ENCODE results near the gene AKT1.
"Not testable (repeated sequence)": the region's sequence is repeated elsewhere in the genome, so short reads cannot be mapped to it uniquely, and the experiment has no call there.

AKT1 gene

GRCh38 chr14:104734991-104735779, 60.4 kb downstream of the AKT1 start:
- DNase-seq: no peak

- no peak for DNase-seq
These were observed 61.0 kb downstream of the AKT1 start for GRCh38 chr14:104734601-104734990.

DNA sequence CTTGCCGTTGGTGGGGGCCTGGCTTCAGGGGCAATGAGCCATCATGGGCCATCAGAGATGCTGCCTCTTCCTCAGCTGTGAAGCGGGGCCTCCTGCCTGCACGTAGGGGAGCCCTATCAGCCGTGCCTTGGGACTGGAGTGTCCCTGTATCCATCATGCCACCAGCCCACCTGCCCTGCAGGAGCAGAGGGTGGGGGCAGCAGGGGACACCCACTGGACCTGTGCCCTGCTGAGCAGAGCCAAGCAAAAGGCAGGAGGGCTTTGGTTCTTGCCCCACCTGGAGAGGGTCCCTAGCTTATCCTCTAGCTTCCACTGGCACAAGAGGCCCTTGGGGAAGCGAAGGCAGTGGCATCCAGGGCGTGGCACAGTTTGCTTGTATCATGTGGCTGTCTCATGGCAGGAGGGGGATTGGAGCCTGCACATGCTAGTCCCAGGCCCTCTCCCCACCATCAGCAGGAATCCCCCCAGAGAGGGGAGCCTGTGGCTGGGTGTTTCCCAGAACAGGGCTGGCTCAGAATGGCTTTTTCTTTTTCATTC, 61.4 kb downstream of the AKT1 start:
- DNase-seq: no peak

GRCh38 chr14:104732931-104733681, 62.4 kb downstream of the AKT1 start:
- no peak for DNase-seq

DNA sequence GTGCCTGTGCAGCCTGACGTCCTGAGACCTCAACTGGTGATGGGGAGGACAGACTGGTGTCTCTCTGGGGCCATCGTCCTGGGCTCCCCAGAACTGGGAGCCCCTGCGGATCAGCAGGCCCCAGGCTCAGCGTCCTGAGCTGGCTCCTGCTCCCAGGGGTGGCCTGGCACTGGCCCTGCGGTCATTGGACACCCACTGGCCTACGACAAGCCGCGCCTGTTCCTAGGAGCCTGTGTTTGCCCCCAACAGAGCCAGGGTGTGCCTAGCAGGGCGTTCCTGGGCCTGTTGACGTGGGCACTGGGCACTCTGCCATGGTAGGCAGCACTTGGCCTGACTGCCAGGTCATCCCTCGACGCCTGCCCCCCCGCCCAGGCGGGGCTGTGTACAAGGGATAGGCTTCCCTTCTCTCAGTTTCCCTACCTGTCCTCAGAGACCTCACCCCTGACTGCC, 63.2 kb downstream of the AKT1 start:
- peak; percentile 2 for DNase-seq

DNA sequence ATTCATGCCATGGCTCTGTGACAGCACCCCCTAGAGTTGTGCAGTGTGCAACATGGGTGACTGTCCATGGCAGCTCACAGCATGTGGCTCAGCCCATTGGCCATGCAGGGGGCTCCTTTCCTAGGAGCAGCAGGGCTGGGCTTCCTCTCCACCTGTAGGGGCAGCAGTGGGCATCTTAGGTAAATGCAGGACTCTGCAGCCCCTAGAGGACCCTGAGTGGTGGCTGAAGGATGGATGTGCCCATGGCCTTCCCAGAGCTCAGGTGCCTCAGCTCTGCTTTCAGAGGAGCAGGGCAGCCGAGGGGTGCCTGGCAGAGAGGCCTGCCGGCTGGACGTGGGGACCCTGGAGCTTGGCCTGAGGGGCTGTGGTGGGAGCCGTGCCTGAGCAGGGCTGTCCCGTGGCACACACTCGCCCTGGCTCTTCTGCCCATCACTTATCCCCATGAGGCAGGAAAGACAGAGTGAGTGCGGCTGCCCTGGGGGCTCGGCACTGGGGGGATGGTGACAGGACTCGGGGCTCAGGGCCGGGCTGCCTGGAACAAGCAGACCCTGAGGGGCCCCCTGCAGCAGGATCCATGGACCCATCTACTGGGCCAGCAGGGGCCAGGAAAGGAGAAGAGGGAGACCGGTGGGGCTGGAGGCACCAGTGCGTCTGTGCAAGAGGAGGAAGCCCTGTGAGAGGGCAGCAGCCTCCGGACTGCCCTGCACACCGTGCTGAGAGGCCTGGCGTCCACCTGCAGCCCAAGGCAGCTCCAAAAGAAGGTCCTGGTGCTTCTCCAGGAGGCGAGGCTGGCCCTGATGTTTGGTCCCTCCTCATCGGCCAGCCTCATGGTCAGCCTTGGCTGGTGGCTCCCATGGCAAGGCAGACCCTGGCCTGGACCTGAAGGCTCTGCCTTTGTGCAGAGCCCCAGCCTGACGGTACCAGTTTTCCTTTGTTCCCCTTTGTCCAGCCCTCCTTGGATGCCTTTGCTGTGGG, 63.9 kb downstream of the AKT1 start:
- no peak for DNase-seq

DNA sequence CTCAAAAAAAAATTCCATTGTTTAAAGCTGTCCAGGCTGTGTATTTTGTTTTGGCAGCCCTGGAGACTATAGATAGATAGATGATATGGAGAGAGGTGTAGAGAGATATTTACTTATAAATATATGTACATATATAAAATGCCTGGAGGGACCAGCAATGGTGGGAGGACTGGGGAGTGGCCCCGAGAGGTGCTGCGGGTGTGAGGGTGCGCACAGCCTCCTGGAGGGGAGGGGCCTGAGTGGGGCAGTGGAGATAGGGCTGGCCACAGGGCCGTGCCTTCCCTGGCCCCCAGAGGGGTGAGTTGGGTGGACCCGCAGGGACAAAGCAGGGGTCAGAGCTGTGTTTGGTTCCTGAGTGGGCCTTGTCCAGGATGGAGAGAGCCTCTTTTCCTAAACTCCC, 65.1 kb downstream of the AKT1 start:
- DNase-seq: no peak

DNA sequence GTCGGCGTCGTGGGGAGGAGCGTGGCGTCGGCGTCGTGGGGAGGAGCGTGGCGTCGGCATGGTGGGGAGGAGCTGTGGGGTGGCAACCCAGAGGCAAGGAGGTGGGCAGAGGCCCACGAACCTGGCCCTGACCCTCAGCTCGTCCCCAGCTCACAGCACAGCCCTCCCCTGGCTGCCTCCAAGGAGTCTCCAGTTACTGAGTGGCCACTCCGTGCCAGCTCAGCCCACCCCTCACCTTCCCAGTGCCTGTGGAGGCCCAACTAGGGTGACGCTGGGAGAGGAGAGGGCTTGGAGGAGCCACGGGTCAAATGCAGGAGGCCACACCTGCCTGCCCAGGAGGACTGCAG, 65.7 kb downstream of the AKT1 start:
- no peak for DNase-seq

- DNase-seq: not testable (repeated sequence)
These were observed 66.2 kb downstream of the AKT1 start for GRCh38 chr14:104729176-104729834.

GRCh38 chr14:104728631-104729030, 66.9 kb downstream of the AKT1 start:
- no peak for DNase-seq

DNA sequence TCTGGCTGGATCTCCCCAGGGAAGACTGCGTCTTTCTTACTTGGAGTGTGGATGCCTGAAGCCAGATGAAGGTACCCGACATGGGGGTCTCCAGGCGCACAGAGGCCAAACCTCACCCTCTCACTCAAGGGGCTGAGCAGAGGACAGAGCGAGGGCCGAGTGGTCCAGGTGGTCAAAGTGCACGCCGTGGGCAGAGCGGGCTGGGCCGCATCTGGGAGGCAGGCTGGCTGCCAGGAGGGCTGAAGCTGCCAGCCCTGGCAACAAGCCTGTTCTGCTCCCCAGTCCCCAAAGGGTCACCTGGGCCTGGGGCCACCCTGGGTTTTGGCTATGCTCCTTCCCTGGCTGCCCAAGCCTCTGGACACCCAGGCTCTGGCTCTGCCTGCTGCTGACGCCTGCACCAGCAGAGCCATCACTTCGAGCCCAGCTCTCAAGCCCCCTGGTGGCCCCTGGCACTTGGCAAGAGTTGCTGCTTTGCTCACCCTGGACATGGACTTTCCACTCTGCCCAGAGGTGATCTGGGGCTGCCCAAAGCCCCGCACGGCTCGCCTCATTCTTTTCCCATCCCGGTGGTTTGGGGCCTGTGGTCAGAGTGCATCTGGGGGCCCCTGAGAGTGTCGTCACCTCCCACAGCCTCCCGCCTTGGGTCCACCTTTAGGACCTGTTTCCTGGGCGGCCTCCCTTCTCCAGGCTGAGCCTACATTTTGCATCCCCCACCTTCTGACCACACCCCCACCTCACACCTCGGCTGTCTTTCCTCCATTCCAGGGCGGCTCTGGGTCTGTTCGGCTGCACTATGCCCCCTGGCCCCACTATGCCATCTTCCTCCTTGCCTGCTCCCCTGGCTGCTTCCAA, 68.7 kb downstream of the AKT1 start:
- DNase-seq: no peak

GRCh38 chr14:104725772-104726548, 69.6 kb downstream of the AKT1 start:
- no peak for DNase-seq

GRCh38 chr14:104724981-104725771, 70.4 kb downstream of the AKT1 start:
- DNase-seq: peak; percentile 9

DNA sequence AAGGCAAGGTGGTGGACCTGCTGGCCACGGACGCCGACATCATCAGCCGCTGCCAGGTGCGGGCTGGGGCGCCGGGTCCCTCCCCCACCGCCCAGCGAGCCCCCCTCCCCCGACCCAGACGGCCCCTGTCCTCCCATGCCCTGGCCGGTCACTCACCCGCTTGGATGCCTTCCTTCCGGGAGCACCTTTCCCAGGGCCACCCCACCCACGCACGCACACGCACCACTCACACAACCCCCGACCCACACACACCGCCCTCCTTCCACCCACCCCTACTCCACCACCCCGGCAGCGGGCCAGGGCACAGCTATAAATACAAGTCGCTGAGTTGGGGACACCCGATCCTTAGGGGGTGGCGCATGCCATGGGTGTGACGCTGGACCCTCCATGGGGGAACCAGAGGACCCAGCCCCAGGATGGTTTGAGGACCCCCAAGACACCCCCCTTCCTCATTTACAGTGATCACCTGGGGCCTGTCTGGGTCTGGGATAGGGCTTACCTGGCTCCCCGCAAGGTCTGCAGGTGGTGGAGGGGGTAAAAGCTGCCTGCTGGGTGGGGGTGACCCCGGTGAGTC, 71.1 kb downstream of the AKT1 start:
- peak; percentile 21 for DNase-seq

- DNase-seq: peak; percentile 47
These were observed 71.7 kb downstream of the AKT1 start, which contains the start of gene ADSS1 for GRCh38 chr14:104723651-104724406. TSS of gene ADSS1 (plus strand) at chr14:104724229. CDS start at chr14:104724271, 42 bp downstream.

DNA sequence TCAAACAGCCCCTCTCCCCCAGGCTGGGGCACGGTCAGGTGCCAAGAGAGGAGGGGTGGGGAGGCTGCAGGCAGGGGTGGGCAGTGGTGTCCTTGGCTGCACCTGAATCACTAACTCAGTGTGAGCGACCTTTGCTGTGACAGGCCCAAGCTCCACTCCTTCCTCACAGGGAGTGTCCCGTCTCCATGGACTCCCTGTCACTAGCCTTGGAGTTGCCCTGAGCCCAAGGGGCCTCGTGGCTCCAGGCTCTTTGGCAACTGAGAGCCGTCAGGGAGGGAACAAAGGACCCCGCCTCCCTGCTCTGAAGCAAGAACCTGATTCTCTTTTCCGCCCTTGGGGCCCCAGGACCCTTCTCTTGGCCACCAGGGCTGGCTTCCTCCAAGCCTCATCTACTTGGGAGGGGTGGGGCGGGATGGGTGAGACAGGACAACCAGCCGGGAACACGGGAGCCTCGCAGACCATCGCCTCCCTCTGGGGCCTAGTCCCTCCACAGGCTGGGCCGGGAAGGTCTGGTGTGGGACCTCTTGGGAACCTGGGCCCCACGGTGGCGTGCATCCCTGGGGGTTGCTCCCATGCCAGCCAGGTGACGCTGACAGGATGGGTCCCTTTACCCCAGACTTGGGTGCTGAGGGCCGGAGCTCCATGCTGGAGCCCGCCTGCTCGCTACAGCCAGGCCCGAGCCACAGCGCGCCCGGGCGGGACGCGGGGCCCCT, 72.5 kb downstream of the AKT1 start:
- no peak for DNase-seq

Measured in NCI-H774 (cell line).